Measurements from ENCODE around the gene TMSB10.
"Not testable (repeated sequence)": the region's sequence is repeated elsewhere in the genome, so short reads cannot be mapped to it uniquely, and the experiment has no call there.

Gene TMSB10

GRCh38 chr2:84904717-84905174 lies 710 bp upstream of the TMSB10 start:
- no peak for DNase-seq (ENCODE audit: low read depth)

- peak; percentile 54 for DNase-seq (ENCODE audit: low read depth)
Observed at GRCh38 chr2:84906108-84906899, 848 bp downstream of the TMSB10 start.

DNA sequence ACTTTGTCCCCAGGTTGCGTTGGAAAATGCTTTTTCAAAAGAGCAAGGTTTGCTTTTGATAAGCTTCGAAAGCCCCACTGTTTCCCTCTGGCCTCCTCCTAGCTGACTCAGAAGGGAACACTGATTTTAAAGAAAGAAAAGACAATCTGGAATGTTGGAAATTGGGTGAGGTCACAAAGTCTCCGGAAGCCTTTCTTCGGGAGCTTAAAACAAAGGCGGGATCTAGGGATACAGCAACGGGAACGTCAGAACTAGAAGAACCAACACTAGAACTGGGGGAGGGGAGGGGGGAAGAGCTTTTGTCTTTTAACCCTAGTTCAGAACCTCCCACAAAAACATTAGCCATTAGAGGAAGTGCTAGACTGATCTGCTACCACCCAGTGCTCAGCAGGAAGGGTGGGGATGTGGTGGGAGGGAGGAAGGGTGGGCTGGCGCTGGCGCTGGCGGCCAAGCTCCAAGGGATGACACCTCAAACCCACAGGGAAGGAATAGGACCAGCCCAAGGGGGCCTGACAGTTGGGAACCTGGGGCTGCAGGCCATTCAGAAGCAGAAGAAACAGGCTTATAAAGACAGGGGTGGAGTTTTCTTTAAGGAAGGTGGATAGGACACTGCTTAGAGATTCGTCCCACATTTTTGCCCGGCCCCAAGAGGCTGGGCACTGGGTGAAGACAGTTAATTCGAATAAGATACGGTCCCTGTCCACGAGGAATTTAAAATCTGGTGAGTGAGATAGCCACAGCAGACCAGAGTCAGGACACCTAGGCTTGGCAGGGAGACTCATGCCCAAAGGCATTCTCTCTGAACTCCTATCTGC lies 1.7 kb downstream of the TMSB10 start:
- no peak for DNase-seq (ENCODE audit: low read depth)

GRCh38 chr2:84908948-84909713 lies 3.7 kb downstream of the TMSB10 start:
- DNase-seq (ENCODE audit: low read depth): no peak

GRCh38 chr2:84911135-84911678 lies 5.8 kb downstream of the TMSB10 start:
- DNase-seq (ENCODE audit: low read depth): no peak

- DNase-seq (ENCODE audit: low read depth): no peak
Observed at GRCh38 chr2:84912984-84913383, 7.5 kb downstream of the TMSB10 start.

DNA sequence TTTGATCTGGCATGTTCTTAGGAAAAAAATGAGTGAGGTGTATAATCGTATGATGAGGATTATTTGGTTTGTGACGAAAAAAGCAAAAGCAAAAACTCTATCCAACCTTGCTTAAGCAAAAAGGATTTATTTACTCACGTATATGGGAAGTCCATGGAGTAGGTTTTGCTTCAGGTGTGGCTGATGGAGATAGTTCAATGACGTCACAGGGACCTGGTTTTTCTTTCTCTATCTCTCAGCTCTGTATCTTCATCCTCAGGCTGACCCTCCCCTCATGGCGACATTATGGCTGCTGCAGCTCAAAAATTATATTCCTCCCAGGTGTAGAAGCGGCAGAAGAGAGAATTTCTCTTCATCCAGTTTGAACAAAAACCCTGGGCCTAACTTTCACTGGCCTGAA lies 8.9 kb downstream of the TMSB10 start:
- no peak for DNase-seq (ENCODE audit: low read depth)

DNA sequence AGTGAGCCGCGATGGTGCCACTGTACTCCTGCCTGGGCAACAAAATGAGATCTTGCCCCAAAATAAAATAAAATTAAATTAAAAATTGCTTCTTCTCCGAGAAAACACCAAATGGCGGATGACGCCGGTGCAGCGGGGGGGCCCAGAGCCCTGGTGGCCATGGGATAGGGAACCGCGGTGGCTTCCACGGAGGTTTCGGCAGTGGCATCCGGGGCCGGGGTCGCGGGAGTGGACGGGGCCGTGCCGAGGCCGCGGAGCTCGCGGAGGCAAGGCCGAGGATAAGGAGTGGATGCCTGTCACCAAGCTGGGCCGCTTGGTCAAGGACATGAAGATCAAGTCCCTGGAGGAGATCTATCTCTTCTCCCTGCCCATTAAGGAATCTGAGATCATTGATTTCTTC lies 10.2 kb downstream of the TMSB10 start:
- DNase-seq (ENCODE audit: low read depth): not testable (repeated sequence)

- DNase-seq (ENCODE audit: low read depth): not testable (repeated sequence)
Observed at GRCh38 chr2:84917821-84918220, 12.4 kb downstream of the TMSB10 start.

- DNase-seq (ENCODE audit: low read depth): no peak
Observed at GRCh38 chr2:84918430-84918829, 13.0 kb downstream of the TMSB10 start.

DNA sequence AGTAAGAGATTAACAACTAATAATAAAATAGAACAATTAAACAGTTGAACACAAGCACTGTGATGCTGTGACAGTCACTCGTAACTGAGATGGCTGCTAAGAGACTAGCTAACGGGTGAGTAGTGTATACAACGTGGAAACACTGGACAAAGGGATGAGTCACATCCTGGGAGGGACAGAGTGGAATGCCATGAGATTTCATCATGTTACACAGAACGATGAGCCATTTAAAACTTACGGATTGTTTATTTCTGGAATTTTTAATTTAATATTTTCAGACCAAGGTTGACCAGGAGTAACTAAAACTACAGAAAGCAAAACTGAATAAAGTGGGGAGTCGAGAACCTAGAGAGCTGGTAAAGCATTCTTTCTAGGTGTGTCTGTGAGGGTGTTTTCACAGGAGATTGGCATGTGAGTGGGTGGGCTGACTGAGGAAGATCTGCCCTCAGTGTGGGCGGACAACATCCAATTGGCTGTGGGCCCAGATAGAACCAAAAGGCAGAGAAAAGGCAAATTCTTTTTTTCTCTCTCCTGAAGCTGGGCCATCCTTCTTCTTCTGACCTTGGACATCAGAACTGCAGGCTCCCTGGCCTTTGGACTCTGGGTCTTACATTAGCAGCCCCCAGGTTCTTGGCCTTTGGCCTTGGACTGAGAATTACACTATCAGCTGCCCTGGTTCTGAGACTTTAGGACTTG lies 14.6 kb downstream of the TMSB10 start:
- no peak for DNase-seq (ENCODE audit: low read depth)

DNA sequence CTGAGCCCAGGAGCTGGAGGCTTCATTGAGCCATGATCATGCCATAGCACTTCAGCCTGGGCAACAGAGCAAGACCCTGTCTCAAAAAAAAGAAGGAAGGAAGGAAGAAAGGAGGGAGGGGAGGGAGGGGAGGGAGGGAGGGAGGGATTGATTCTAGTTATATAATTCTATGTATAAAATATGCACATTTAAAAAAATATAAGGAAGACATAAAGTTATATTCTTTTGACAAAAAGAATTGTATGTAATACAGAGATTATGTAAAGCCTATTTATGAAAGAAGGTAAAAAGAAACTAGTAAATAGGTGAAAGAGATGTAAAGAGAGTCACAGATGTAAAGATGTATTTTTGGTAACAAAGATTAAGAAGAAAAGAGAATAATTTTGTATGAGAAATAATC lies 17.6 kb downstream of the TMSB10 start:
- no peak for DNase-seq (ENCODE audit: low read depth)

DNA sequence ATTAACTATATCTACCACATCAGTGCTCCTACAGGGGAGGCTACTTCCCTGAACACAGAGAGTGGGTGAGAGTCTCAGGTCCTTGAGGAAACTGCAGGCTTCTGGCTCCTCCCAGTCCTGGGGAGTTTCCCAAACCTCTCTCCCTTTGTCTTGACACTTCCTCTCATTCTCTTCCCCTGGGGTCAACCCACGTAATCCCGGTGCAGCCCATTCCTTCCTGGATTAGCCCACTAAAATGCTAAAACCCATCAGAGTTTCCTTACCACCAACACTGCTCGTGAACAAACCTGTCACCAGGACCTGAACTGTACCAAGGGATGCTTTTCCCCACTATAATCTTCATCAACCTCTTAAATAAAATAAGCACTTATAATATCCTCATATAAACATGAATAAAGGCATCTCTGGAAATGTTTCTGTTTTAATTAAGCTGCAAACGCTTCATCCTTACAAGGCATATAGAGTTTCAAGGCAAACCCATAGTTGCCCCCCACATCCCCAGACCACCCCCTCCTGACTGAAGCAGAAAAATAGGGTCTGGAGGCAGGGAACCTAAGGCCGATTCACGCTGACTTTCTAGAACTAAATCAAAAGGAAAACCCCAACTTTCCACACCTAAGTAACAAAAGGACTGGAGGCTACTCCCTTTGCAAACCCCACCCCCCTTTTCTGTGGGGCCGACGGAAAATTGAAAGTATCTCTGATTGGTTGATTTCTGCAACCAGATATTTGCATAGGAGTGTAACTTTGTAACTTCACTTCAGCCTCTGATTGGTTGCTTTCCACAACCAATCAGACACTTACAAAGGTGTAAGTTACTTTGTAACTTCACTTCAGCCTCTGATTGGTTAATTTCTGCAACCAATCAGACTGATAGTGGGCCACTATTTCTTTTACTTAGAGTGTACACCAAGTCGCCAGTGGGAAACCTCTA lies 19.0 kb downstream of the TMSB10 start:
- DNase-seq (ENCODE audit: low read depth): no peak

DNA sequence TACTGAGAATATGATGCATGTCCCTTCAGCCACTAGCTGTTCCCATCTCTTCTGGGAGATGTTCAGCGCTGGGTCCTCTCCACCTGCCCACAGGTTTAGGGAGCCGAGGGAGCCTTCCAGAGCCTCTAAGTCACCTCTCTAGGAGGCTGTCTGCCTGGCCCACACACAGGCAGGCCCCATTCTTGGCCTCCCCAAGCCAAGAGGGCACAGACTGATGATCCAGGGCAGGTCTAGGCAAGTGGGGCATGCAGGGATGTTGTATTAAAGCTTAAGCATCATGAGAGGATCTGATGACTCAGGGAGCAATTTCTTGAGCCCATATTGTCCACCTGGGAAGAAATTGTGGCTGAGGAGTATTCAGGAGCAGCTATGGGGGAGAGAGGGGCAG lies 19.9 kb downstream of the TMSB10 start:
- DNase-seq (ENCODE audit: low read depth): no peak

GRCh38 chr2:84925724-84926376 lies 20.4 kb downstream of the TMSB10 start:
- DNase-seq (ENCODE audit: low read depth): peak; percentile 96

DNA sequence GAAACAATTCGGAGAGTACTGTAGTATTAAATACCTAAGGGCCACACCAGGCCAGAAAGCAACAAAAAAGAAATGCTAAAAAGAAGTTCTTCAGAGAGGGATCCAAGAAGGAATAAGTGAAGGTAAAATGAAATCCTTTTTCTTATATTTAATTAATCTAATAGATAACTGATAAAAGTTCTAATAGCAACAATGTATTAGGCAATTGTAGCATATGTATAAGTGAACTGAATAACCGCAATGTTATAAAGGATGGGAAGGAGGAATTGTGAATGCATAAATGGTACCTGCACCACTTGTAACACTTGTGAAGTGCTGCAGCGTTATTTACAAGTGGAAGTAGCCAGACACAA lies 21.8 kb downstream of the TMSB10 start:
- DNase-seq (ENCODE audit: low read depth): no peak

GRCh38 chr2:84931384-84931821 lies 25.9 kb downstream of the TMSB10 start:
- DNase-seq (ENCODE audit: low read depth): no peak

GRCh38 chr2:84938194-84938879 lies 32.9 kb downstream of the TMSB10 start:
- peak; percentile 20 for DNase-seq (ENCODE audit: low read depth)

DNA sequence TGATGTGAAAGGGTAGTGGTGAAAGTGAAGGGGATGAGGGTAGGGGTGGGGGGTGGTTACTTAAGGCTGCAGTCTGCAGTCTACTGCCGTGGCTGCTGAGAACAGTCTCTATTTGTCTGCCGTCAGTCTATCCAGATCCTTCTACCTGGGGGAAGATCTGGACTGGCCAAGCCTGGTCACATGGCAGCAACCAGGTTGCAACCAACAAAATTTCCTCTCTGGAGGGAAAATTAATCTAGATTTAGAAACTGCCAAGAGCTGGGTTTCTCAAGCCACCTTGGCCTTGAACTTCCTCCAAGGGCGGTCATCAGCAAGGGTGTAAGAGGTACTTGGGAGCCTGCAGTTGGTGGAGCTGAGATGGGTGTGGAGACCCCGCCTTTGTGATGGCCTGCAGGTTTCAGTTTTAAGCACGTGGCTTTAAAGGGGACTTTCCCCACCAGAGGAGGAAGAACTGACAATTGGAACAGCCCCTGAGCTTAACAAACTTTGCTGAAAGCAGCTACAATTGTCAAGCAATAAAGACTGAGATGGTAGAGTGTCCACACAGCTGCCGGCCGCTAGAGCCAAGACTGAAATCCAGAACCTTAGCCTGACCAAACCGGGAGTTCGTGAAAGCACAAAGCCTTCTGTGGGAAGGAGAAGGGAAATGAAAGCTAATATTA lies 34.1 kb downstream of the TMSB10 start:
- DNase-seq (ENCODE audit: low read depth): peak; percentile 56
